NCI-H748 (cell line): ENCODE data around the gene SEMA3A.
A peak's percentile ranks its signal among the peaks of the same experiment; 100 is the strongest.

Experiments used
- DNase-seq: peaks from one replicate; lab custom pipeline; 2025; ENCODE audit not compliant: unreplicated experiment; lab: John Stamatoyannopoulos, UW

The SEMA3A gene

GRCh38 chr7:84157171-84157570 is 37.4 kb downstream of the SEMA3A start:
- no peak for DNase-seq

- no peak for DNase-seq
These were observed 39.4 kb downstream of the SEMA3A start for GRCh38 chr7:84154991-84155781.

- no peak for DNase-seq
These were observed 41.6 kb downstream of the SEMA3A start for GRCh38 chr7:84152995-84153394.

- peak; percentile 56 for DNase-seq
These were observed 44.2 kb downstream of the SEMA3A start for GRCh38 chr7:84150370-84150769.

- DNase-seq = peak; percentile 49
These were observed 45.0 kb downstream of the SEMA3A start for GRCh38 chr7:84149573-84149972.

- no peak for DNase-seq
These were observed 48.7 kb downstream of the SEMA3A start for GRCh38 chr7:84145892-84146291.

GRCh38 chr7:84144935-84145334 is 49.7 kb downstream of the SEMA3A start:
- DNase-seq = no peak

GRCh38 chr7:84144480-84144879 is 50.1 kb downstream of the SEMA3A start:
- DNase-seq = no peak

GRCh38 chr7:84142726-84143125 is 51.9 kb downstream of the SEMA3A start:
- no peak for DNase-seq

GRCh38 chr7:84139986-84140729 is 54.4 kb downstream of the SEMA3A start:
- DNase-seq = no peak

GRCh38 chr7:84138411-84138810 is 56.2 kb downstream of the SEMA3A start:
- no peak for DNase-seq

- DNase-seq = no peak
These were observed 56.8 kb downstream of the SEMA3A start for GRCh38 chr7:84137812-84138211.

- no peak for DNase-seq
These were observed 57.8 kb downstream of the SEMA3A start for GRCh38 chr7:84136809-84137208.

GRCh38 chr7:84136336-84136735 is 58.3 kb downstream of the SEMA3A start:
- no peak for DNase-seq

- no peak for DNase-seq
These were observed 60.4 kb downstream of the SEMA3A start for GRCh38 chr7:84134169-84134568.

- no peak for DNase-seq
These were observed 68.9 kb downstream of the SEMA3A start for GRCh38 chr7:84125654-84126053.

- no peak for DNase-seq
These were observed 70.5 kb downstream of the SEMA3A start for GRCh38 chr7:84123965-84124547.

- no peak for DNase-seq
These were observed 71.8 kb downstream of the SEMA3A start for GRCh38 chr7:84122582-84123360.

- DNase-seq = no peak
These were observed 77.3 kb downstream of the SEMA3A start for GRCh38 chr7:84117304-84117703.

- no peak for DNase-seq
These were observed 80.4 kb downstream of the SEMA3A start for GRCh38 chr7:84113906-84114850.
